Subcutaneous abdominal adipose tissue (tissue), 5 donors: Measurements from ENCODE around the gene TMEM8B.
A peak's percentile ranks its signal among the peaks of the same experiment; 100 is the strongest.

Experiments
- H3K27ac ChIP-seq: one replicate; pipeline ENCODE4 v1.7.0; 2013; ENCODE audit warnings: low read depth, mild to moderate bottlenecking, inconsistent platforms, low read length, moderate library complexity
- H3K27me3 ChIP-seq, 5 donors: one replicate each; pipeline ENCODE4 v1.7.0; 2013; ENCODE audit warnings: low read length in 5 of 5, inconsistent platforms in 1 of 5; ENCODE audit not compliant: control insufficient read depth in 5 of 5, insufficient read depth in 4 of 5
- H3K36me3 ChIP-seq, 5 donors: one replicate each; pipeline ENCODE4 v1.7.0; 2013; ENCODE audit warnings: low read length in 5 of 5; ENCODE audit not compliant: control insufficient read depth in 5 of 5, insufficient read depth in 5 of 5
- H3K4me1 ChIP-seq, 5 donors: one replicate each; pipeline ENCODE4 v1.7.0; 2013; ENCODE audit warnings: low read length in 5 of 5, mild to moderate bottlenecking in 3 of 5, moderate library complexity in 1 of 5; ENCODE audit not compliant: control insufficient read depth in 5 of 5, insufficient read depth in 5 of 5
- H3K4me3 ChIP-seq, 5 donors: one replicate each; pipeline ENCODE4 v1.7.0; 2013; ENCODE audit warnings: low read length in 5 of 5, low read depth in 1 of 5
- H3K9ac ChIP-seq, 5 donors: one replicate each; pipeline ENCODE4 v1.7.0; 2013; ENCODE audit warnings: low read length in 5 of 5, mild to moderate bottlenecking in 4 of 5, moderate library complexity in 3 of 5
- H3K9me3 ChIP-seq, 5 donors: one replicate each; pipeline ENCODE4 v1.7.0; 2013; ENCODE audit warnings: low read length in 5 of 5; ENCODE audit not compliant: control insufficient read depth in 5 of 5
- donor health status: healthy.
- donor health status: healthy.
- donor health status: healthy.
- donor health status: healthy.
- donor health status: healthy.

The TMEM8B gene

DNA sequence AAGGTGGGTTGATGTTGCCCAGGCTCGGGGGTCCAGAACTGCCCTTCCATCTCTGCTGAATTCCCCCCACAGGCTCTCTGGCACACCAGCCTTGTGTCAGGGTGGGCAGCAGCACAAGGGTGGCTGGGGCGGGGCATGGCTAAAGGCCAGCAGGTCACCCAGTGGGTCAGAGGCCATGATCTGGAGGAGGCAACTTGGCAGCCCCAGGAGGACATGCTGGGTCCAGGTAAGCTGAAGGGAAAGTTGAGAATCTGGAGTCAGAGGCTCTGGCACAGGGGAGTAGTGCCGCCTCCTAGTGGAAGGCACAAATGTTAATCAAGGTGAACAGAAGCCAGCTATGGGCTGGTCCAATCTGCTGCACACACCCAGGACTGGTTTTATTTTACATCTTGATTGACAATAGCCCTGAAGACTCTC lies 6.2 kb downstream of the TMEM8B start:
- H3K4me1 ChIP-seq: peaks cover 0 to 21% (median 18%) of the 10 kb centered on the region in 5 donors
- H3K9ac ChIP-seq: no peak overlapping the region
- peaks cover 0 to 8% (median 4%) of the 10 kb centered on the region in 5 donors for H3K27me3 ChIP-seq
- no peaks in the 10 kb centered on the region for H3K9me3 ChIP-seq
- H3K36me3 ChIP-seq: peaks cover 0 to 6% (median 0%) of the 10 kb centered on the region in 5 donors
- H3K4me3 ChIP-seq: no peak overlapping the region
- no peak overlapping the region for H3K27ac ChIP-seq

- H3K27ac ChIP-seq: no peak overlapping the region
- peaks cover 0 to 11% (median 4%) of the 10 kb centered on the region in 5 donors for H3K27me3 ChIP-seq
- peaks cover 0 to 6% (median 0%) of the 10 kb centered on the region in 5 donors for H3K36me3 ChIP-seq
- H3K9ac ChIP-seq: peak overlapping the region in 1 of 5 donors; percentile 22
- H3K4me1 ChIP-seq: peaks cover 0 to 20% (median 15%) of the 10 kb centered on the region in 5 donors
- H3K9me3 ChIP-seq: no peaks in the 10 kb centered on the region
- H3K4me3 ChIP-seq: no peak overlapping the region
Observed at GRCh38 chr9:35835766-35836165, 6.7 kb downstream of the TMEM8B start.

GRCh38 chr9:35836595-35836994 lies 7.6 kb downstream of the TMEM8B start:
- Histone ChIP-seq H3K4me3 (no peak overlapping the region), H3K27ac (no peak overlapping the region), H3K9ac (no peak overlapping the region), H3K36me3 (peaks cover 0 to 6% (median 0%) of the 10 kb centered on the region in 5 donors), H3K27me3 (peaks cover 0 to 18% (median 7%) of the 10 kb centered on the region in 5 donors), H3K4me1 (peaks cover 0 to 16% (median 12%) of the 10 kb centered on the region in 5 donors), H3K9me3 (no peaks in the 10 kb centered on the region)

DNA sequence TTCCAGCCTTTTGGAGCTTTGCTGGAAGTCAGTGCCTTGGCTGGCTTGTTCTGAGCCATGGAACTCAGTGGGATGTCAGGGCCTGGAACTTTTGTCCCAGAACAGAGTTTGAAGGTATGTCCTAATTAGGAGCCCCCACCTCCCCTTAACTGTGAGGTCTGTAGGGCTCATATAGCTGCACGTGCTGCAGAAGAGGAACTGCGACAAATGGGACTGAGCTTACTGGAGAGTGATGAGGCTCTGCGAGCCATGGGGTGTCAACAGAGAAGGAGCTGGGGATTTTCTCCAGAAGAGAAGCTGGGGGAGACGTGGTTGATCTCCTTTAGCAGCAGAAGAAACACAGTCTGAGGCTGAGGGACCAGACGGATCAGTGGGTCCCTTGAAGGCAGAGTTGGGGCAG lies 10.9 kb downstream of the TMEM8B start:
- Histone ChIP-seq H3K36me3 (peaks cover 0 to 6% (median 0%) of the 10 kb centered on the region in 5 donors), H3K27me3 (peaks cover 0 to 18% (median 7%) of the 10 kb centered on the region in 5 donors), H3K4me1 (peaks cover 2 to 30% (median 19%) of the 10 kb centered on the region in 5 donors), H3K9me3 (no peaks in the 10 kb centered on the region), H3K9ac (no peak overlapping the region), H3K27ac (no peak overlapping the region), H3K4me3 (no peak overlapping the region)

DNA sequence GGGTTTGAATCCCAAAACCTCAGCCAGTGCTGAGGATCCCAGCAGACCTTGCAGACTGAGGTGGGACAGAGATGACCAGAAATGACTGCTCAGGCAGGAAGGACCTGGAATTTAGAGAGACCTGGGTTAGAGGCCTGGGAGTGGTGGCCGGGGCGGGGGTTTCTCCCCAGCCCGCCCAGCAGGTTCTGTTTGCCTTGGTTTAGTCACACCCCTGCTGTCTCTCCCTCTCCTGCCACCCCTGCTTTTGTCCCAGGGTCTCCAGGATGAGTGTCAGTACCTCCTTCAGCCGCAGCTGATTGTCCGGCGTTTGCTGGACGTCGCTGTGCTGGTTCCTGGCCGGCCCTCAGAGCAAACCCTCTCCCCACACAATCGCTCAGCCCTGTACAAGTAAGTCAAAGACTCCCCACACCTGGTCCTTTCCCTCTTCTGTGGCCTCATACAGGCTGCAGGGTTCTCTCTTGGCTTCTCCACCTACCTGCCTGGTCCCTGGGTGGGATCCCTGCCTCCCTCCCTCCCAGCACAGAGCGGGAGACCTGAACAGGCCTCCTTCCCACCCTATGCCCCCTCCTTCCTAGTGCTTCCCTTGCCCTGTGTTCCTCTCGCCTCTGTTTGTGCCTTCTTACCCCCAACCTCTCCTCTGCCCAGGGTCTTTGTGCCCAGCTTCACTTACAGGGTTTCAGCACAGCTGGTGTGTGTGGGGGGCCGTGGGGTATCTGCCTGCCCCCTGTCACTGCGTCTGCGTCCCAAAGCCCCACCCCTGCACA lies 12.0 kb downstream of the TMEM8B start:
- no peaks in the 10 kb centered on the region for H3K9me3 ChIP-seq
- H3K27ac ChIP-seq: no peak overlapping the region
- H3K36me3 ChIP-seq: no peaks in the 10 kb centered on the region
- peaks cover 2 to 34% (median 31%) of the 10 kb centered on the region in 5 donors for H3K4me1 ChIP-seq
- no peak overlapping the region for H3K4me3 ChIP-seq
- peaks cover 0 to 18% (median 7%) of the 10 kb centered on the region in 5 donors for H3K27me3 ChIP-seq
- H3K9ac ChIP-seq: no peak overlapping the region

DNA sequence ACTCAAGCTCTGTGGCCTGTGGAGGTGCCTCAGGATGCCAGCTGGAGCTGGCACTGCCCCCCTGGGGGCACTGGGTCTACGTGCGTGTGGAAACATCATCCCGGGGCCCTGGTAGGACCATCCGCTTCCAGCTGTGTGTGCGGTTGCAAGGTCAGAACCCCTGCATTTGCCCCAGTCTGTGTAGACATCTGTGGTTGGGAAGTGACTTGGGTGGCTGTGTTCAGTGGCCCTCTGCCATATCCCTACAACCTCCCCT lies 12.5 kb downstream of the TMEM8B start:
- no peak overlapping the region for H3K9ac ChIP-seq
- H3K36me3 ChIP-seq: peaks cover 0 to 3% (median 2%) of the 10 kb centered on the region in 5 donors
- no peak overlapping the region for H3K27ac ChIP-seq
- no peaks in the 10 kb centered on the region for H3K9me3 ChIP-seq
- H3K27me3 ChIP-seq: peaks cover 0 to 20% (median 7%) of the 10 kb centered on the region in 5 donors
- H3K4me1 ChIP-seq: peaks cover 2 to 37% (median 33%) of the 10 kb centered on the region in 5 donors
- H3K4me3 ChIP-seq: no peak overlapping the region

GRCh38 chr9:35842020-35842745 lies 13.2 kb downstream of the TMEM8B start:
- Histone ChIP-seq H3K9me3 (no peaks in the 10 kb centered on the region), H3K9ac (no peak overlapping the region), H3K4me3 (no peak overlapping the region), H3K4me1 (peaks cover 2 to 38% (median 35%) of the 10 kb centered on the region in 5 donors), H3K36me3 (peaks cover 0 to 9% (median 8%) of the 10 kb centered on the region in 5 donors), H3K27ac (no peak overlapping the region), H3K27me3 (peaks cover 0 to 22% (median 7%) of the 10 kb centered on the region in 5 donors)

DNA sequence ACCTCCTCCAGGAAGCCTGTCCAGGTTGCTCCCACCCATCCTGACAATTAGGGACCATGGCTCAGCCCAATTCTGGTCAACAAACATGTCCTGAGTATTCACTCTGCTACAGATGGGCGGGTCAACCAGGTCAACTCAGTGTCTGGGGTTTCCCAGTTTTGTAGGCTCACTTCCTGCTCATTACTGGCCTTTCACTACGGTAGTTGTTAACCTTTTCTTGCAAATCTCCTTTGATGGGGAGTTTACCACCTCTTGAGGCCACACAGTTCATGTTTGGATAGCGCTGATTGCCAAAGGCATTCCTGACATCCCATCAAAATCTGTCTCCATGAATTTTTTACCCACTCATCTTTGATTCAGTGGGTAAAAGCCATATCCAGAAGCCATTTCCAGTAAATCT lies 13.8 kb downstream of the TMEM8B start:
- Histone ChIP-seq H3K9me3 (no peaks in the 10 kb centered on the region), H3K4me1 (peaks cover 2 to 38% (median 35%) of the 10 kb centered on the region in 5 donors), H3K27ac (no peak overlapping the region), H3K27me3 (peaks cover 0 to 22% (median 7%) of the 10 kb centered on the region in 5 donors), H3K4me3 (no peak overlapping the region), H3K9ac (no peak overlapping the region), H3K36me3 (peaks cover 3 to 11% (median 11%) of the 10 kb centered on the region in 5 donors)

DNA sequence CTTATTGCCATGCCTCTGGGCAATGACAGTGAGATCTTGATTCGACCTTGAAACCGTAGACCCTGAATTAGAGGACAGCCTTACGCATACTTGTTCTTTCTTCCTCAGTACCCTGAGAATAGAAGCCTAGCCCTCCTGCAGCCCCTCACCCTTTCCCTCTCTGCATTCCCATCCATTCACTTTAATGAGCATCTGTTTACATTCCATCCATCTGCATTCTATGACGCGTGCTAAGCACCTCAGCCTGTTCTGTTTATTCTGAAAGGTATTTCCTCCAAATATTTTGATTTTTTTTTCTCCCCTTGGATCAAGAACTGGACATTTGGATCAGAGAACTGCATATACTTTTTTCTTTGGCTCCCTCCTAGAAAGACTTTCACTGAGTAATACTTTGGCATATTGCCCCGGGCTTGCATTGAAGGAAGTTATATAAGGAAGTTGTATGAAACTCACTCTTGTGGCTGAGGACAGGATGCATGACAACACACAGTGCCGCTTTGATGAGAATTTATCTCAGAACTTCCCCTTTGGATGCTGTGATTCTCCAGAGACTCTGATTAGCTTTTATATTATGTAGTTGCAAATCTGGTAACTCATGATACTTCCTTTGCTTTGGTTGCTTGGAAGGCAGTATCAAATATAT lies 15.7 kb downstream of the TMEM8B start:
- Histone ChIP-seq H3K27me3 (peaks cover 0 to 16% (median 5%) of the 10 kb centered on the region in 5 donors), H3K36me3 (peaks cover 3 to 17% (median 14%) of the 10 kb centered on the region in 5 donors), H3K9me3 (no peaks in the 10 kb centered on the region), H3K4me1 (peaks cover 2 to 38% (median 35%) of the 10 kb centered on the region in 5 donors), H3K27ac (peak overlapping the region; percentile 14), H3K4me3 (peak overlapping the region in 1 of 5 donors; percentile 27), H3K9ac (no peak overlapping the region)
